ENCODE measurements around the gene OR52B2. TPM values are rescaled to one million over a fixed set of nuclear protein-coding genes. Genes with fewer than 3 reads are reported as not detected.

Gene OR52B2
- total and polyA plus RNA-seq, 3 donors from 2014 or later = 0.68 TPM; not detected in 2

DNA sequence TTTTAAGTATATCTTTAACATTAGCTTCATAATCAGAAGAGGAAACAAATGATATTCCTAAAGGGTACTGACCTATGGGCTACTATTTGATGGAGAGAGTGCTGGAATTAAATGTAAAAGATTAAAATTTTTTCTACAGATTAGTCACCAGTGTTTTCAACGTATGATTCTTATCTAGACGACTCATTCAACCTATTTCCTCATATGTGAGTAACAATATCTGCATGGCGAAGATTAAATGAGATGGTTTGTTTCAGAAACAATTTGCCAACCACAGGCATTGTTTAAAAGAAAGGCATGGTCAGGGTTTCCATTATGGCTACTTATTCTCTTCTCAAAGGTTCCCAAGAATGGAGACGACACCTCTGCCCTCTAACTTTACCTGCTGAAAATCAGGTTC, 42.2 kb downstream of the OR52B2 start:
- no peaks in the 10 kb centered on the region for H3K27me3 ChIP-seq
- H3K9me3 ChIP-seq = no peaks in the 10 kb centered on the region
- H3K27ac ChIP-seq = no peak overlapping the region
- H3K4me1 ChIP-seq = no peaks in the 10 kb centered on the region
- H3K4me3 ChIP-seq = no peak overlapping the region
- TF ChIP-seq, protein P1, sequence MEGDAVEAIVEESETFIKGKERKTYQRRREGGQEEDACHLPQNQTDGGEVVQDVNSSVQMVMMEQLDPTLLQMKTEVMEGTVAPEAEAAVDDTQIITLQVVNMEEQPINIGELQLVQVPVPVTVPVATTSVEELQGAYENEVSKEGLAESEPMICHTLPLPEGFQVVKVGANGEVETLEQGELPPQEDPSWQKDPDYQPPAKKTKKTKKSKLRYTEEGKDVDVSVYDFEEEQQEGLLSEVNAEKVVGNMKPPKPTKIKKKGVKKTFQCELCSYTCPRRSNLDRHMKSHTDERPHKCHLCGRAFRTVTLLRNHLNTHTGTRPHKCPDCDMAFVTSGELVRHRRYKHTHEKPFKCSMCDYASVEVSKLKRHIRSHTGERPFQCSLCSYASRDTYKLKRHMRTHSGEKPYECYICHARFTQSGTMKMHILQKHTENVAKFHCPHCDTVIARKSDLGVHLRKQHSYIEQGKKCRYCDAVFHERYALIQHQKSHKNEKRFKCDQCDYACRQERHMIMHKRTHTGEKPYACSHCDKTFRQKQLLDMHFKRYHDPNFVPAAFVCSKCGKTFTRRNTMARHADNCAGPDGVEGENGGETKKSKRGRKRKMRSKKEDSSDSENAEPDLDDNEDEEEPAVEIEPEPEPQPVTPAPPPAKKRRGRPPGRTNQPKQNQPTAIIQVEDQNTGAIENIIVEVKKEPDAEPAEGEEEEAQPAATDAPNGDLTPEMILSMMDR (IDR thresholded peaks at IDR 0.05) = no peak
- no peak for TF ChIP-seq POLR2A (IDR thresholded peaks at IDR 0.05)
- no peaks in the 10 kb centered on the region for H3K36me3 ChIP-seq (ENCODE audit: low read depth, missing control alignments)
- intact Hi-C loops (cut with DNase I; ENCODE audit: low total_unique reads) = no loop called here
- 76 to 84% methylated on average over 4 of the region's 4 CpGs for WGBS, 2 donors
- DNase-seq = no peak

DNA sequence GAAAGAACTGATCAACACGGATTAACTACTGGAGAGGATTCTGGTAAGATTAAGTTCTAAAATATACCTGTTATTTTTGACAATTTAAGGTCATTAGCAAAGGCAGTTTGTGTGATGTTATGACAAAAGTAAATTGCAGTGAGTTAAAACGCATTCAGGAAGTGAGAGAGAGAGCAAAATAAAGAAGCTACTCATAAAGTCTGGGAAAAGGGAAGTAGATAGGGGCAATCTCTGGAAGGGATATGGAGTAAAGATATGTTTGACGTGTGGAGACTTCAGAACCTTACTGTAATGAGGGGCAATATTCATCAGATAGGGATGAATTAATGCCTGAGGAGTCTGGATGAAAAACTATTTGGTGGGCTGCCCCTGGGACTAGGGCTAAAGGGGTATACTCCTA, 45.9 kb downstream of the OR52B2 start:
- H3K4me3 ChIP-seq = no peak overlapping the region
- intact Hi-C loops (cut with DNase I; ENCODE audit: low total_unique reads) = no loop called here
- no peaks in the 10 kb centered on the region for H3K9me3 ChIP-seq
- H3K27ac ChIP-seq = no peak overlapping the region
- TF ChIP-seq, protein P1 (IDR thresholded peaks at IDR 0.05) = no peak
- no peak for TF ChIP-seq POLR2A (IDR thresholded peaks at IDR 0.05)
- H3K36me3 ChIP-seq (ENCODE audit: low read depth, missing control alignments) = no peaks in the 10 kb centered on the region
- 68 to 79% methylated on average over 3 of the region's 3 CpGs for WGBS, 2 donors
- H3K27me3 ChIP-seq = no peaks in the 10 kb centered on the region
- no peaks in the 10 kb centered on the region for H3K4me1 ChIP-seq
- DNase-seq = no peak

Other genes with a start within 250 kb of the OR52B2 start
- 1 to 10 TPM in 1 of 2 donors, under 1 TPM in 1; 0.87 to 1.0 TPM for gene OR56A3, start 228.1 kb downstream of the OR52B2 start, total RNA-seq
- 0.90 TPM for gene OR56A3, start 228.1 kb downstream of the OR52B2 start, polyA plus RNA-seq (ENCODE audit: insufficient read depth, low read depth, low replicate concordance)
- gene OR56A5, start 201.8 kb downstream of the OR52B2 start, total RNA-seq = not detected
- not detected for gene OR56A5, start 201.8 kb downstream of the OR52B2 start, polyA plus RNA-seq (ENCODE audit: insufficient read depth, low read depth, low replicate concordance)
- gene OR52L1, start 183.3 kb downstream of the OR52B2 start, total RNA-seq = under 1 TPM in 1 of 2 donors, not detected in 1; 0.79 TPM
- gene OR52L1, start 183.3 kb downstream of the OR52B2 start, polyA plus RNA-seq (ENCODE audit: insufficient read depth, low read depth, low replicate concordance) = not detected
- under 1 TPM in 1 of 2 donors, not detected in 1; 0.55 TPM for gene OR56A4, start 163.4 kb downstream of the OR52B2 start, total RNA-seq
- not detected for gene OR56A4, start 163.4 kb downstream of the OR52B2 start, polyA plus RNA-seq (ENCODE audit: insufficient read depth, low read depth, low replicate concordance)
- gene OR56A1, start 139.6 kb downstream of the OR52B2 start, total RNA-seq = under 1 TPM; 0.06 to 0.16 TPM
- not detected for gene OR56A1, start 139.6 kb downstream of the OR52B2 start, polyA plus RNA-seq (ENCODE audit: insufficient read depth, low read depth, low replicate concordance)
- gene OR56B4, start 62.6 kb downstream of the OR52B2 start, total RNA-seq = not detected
- gene OR56B4, start 62.6 kb downstream of the OR52B2 start, polyA plus RNA-seq (ENCODE audit: insufficient read depth, low read depth, low replicate concordance) = not detected
- not detected for gene OR52W1, start 28.9 kb upstream of the OR52B2 start, total RNA-seq
- gene OR52W1, start 28.9 kb upstream of the OR52B2 start, polyA plus RNA-seq (ENCODE audit: insufficient read depth, low read depth, low replicate concordance) = not detected
- 10 to 100 TPM; 10.1 to 38.5 TPM for gene C11orf42, start 35.2 kb upstream of the OR52B2 start, total RNA-seq
- gene C11orf42, start 35.2 kb upstream of the OR52B2 start, polyA plus RNA-seq (ENCODE audit: insufficient read depth, low read depth, low replicate concordance) = 28.9 TPM
- gene FHIP1B, start 64.3 kb upstream of the OR52B2 start, total RNA-seq = 100 to 1,000 TPM; 134 to 156 TPM
- 98.3 TPM for gene FHIP1B, start 64.3 kb upstream of the OR52B2 start, polyA plus RNA-seq (ENCODE audit: insufficient read depth, low read depth, low replicate concordance)
- 1 to 10 TPM; 7.9 to 9.1 TPM for gene CNGA4, start 68.8 kb upstream of the OR52B2 start, total RNA-seq
- 14.4 TPM for gene CNGA4, start 68.8 kb upstream of the OR52B2 start, polyA plus RNA-seq (ENCODE audit: insufficient read depth, low read depth, low replicate concordance)
- under 1 TPM; 0.37 to 0.63 TPM for gene CCKBR, start 89.5 kb upstream of the OR52B2 start, total RNA-seq
- gene CCKBR, start 89.5 kb upstream of the OR52B2 start, polyA plus RNA-seq (ENCODE audit: insufficient read depth, low read depth, low replicate concordance) = 0.47 TPM
- gene CAVIN3, start 150.2 kb upstream of the OR52B2 start, total RNA-seq = 100 to 1,000 TPM; 103 to 177 TPM
- gene CAVIN3, start 150.2 kb upstream of the OR52B2 start, polyA plus RNA-seq (ENCODE audit: insufficient read depth, low read depth, low replicate concordance) = 237 TPM
- 10 to 100 TPM; 30.4 to 41.2 TPM for gene SMPD1, start 220.1 kb upstream of the OR52B2 start, total RNA-seq
- 27.4 TPM for gene SMPD1, start 220.1 kb upstream of the OR52B2 start, polyA plus RNA-seq (ENCODE audit: insufficient read depth, low read depth, low replicate concordance)
- gene APBB1, start 248.8 kb upstream of the OR52B2 start, total RNA-seq = 10 to 100 TPM; 42.6 to 57.3 TPM
- 43.7 TPM for gene APBB1, start 248.8 kb upstream of the OR52B2 start, polyA plus RNA-seq (ENCODE audit: insufficient read depth, low read depth, low replicate concordance)